GM23338 (cell line): ENCODE data around the gene WIF1. TPM values are rescaled to one million over a fixed set of nuclear protein-coding genes. Genes with fewer than 3 reads are reported as not detected.

ENCODE experiments used
- ATAC-seq: fragments of 200-7000 bp; cut with Tn5 transposase; 3 replicates; pipeline ENCODE4 v1.9.1; 2020
- DNase-seq: peaks from one replicate; pipeline ENCODE4 v3.0.0-alpha.2; 2015; ENCODE audit warnings: low spot score
- H2AFZ ChIP-seq: fragments of 200-600 bp; sonication (generic); 2 replicates; pipeline ENCODE4 v1.8.0; 2016; ENCODE audit warnings: antibody characterized with exemption, mild to moderate bottlenecking, moderate library complexity
- H3F3A ChIP-seq: fragments of 200-600 bp; sonication (generic); replicated peaks from 2 replicates; pipeline ENCODE4 v1.8.0; 2017; ENCODE audit warnings: antibody characterized with exemption, mixed run types, low read depth
- H3K27ac ChIP-seq: fragments of 200-600 bp; sonication (generic); 2 replicates; pipeline ENCODE4 v1.6.1; 2016; ENCODE audit warnings: low read depth
- H3K27me3 ChIP-seq: fragments of 200-600 bp; sonication (generic); 2 replicates; pipeline ENCODE4 v1.8.0; 2016; ENCODE audit warnings: mild to moderate bottlenecking, mixed run types, moderate library complexity; ENCODE audit not compliant: insufficient read depth
- H3K36me3 ChIP-seq: fragments of 200-600 bp; sonication (generic); 2 replicates; pipeline ENCODE4 v1.8.0; 2016; ENCODE audit warnings: mild to moderate bottlenecking; ENCODE audit not compliant: insufficient read depth
- H3K4me1 ChIP-seq: fragments of 200-600 bp; sonication (generic); 2 replicates; pipeline ENCODE4 v1.8.0; 2016; ENCODE audit warnings: mild to moderate bottlenecking, moderate library complexity; ENCODE audit not compliant: insufficient read depth
- H3K4me2 ChIP-seq: fragments of 200-600 bp; sonication (generic); 2 replicates; pipeline ENCODE4 v1.7.1; 2017; ENCODE audit warnings: mixed run types
- H3K4me3 ChIP-seq: fragments of 200-600 bp; sonication (generic); 2 replicates; pipeline ENCODE4 v1.6.1; 2016; ENCODE audit warnings: mixed run types
- H3K79me2 ChIP-seq: fragments of 200-600 bp; sonication (generic); replicated peaks from 2 replicates; pipeline ENCODE4 v1.8.0; 2017; ENCODE audit warnings: mild to moderate bottlenecking; ENCODE audit not compliant: insufficient read depth
- H3K9me2 ChIP-seq: fragments of 200-600 bp; sonication (generic); 2 replicates; pipeline ENCODE4 v1.8.0; 2017; ENCODE audit not compliant: insufficient read depth
- H4K20me1 ChIP-seq: fragments of 200-600 bp; sonication (generic); replicated peaks from 2 replicates; pipeline ENCODE4 v1.8.0; 2017; ENCODE audit warnings: mild to moderate bottlenecking; ENCODE audit not compliant: insufficient read depth
- H3K27ac Mint-ChIP-seq: 2 replicates; pipeline ENCODE4 v1.8.0; 2020; ENCODE audit warnings: inconsistent platforms, mild to moderate bottlenecking, moderate library complexity, mixed read lengths
- H3K27me3 Mint-ChIP-seq: 3 replicates; pipeline ENCODE4 v1.8.0; 2022; ENCODE audit warnings: low read depth, mild to moderate bottlenecking, moderate library complexity, mixed read lengths, inconsistent platforms; ENCODE audit not compliant: insufficient read depth, poor library complexity
- H3K36me3 Mint-ChIP-seq: 3 replicates; pipeline ENCODE4 v1.8.0; 2021; ENCODE audit warnings: low read depth, mild to moderate bottlenecking, inconsistent platforms, moderate library complexity, mixed read lengths
- H3K4me1 Mint-ChIP-seq: 3 replicates; pipeline ENCODE4 v1.8.0; 2020; ENCODE audit warnings: mild to moderate bottlenecking, inconsistent platforms, mixed read lengths
- H3K4me3 Mint-ChIP-seq: 3 replicates; pipeline ENCODE4 v1.8.0; 2021; ENCODE audit warnings: moderate library complexity, mild to moderate bottlenecking, inconsistent platforms, mixed read lengths
- H3K9me3 Mint-ChIP-seq: 3 replicates; pipeline ENCODE4 v1.8.0; 2020; ENCODE audit warnings: moderate library complexity, mild to moderate bottlenecking, inconsistent platforms, mixed read lengths
- CREB1 ChIP-seq: fragments of 250-450 bp; sonication (Bioruptor Pico); IDR thresholded peaks from 2 replicates; pipeline ENCODE4 v1.5.0; 2020; ENCODE audit warnings: low read depth, mild to moderate bottlenecking, moderate library complexity
- EZH2 ChIP-seq: fragments of 200-600 bp; sonication (generic); IDR thresholded peaks from one replicate; pipeline ENCODE4 v1.8.0; 2017; ENCODE audit warnings: antibody characterized with exemption, mild to moderate bottlenecking, low read depth; ENCODE audit not compliant: unreplicated experiment
- EZH2phosphoT487 ChIP-seq: fragments of 200-600 bp; sonication (generic); IDR thresholded peaks from one replicate; pipeline ENCODE4 v1.8.1; 2018; ENCODE audit warnings: antibody characterized with exemption; ENCODE audit not compliant: unreplicated experiment
- JUNB ChIP-seq: IDR thresholded peaks from one replicate; pipeline ENCODE4 v1.6.1; 2016; ENCODE audit warnings: antibody characterized with exemption; ENCODE audit not compliant: unreplicated experiment
- NANOG ChIP-seq: IDR thresholded peaks from 2 replicates; pipeline ENCODE4 v1.6.1; 2016; ENCODE audit warnings: antibody characterized with exemption, borderline replicate concordance
- POLR2AphosphoS5 ChIP-seq: IDR thresholded peaks from 2 replicates; pipeline ENCODE4 v1.6.1; 2016; ENCODE audit warnings: antibody characterized with exemption, low read depth
- STAT1 ChIP-seq: IDR thresholded peaks from one replicate; pipeline ENCODE4 v1.6.1; 2016; ENCODE audit warnings: antibody characterized with exemption; ENCODE audit not compliant: unreplicated experiment
- ZNF114 ChIP-seq: fragments of 250-450 bp; sonication (Bioruptor Pico); IDR thresholded peaks from 2 replicates; pipeline ENCODE4 v1.5.0; 2020; ENCODE audit warnings: mild to moderate bottlenecking, moderate library complexity
- ZNF331 ChIP-seq: fragments of 250-450 bp; sonication (Bioruptor Pico); IDR thresholded peaks from 2 replicates; pipeline ENCODE4 v1.5.0; 2020; ENCODE audit warnings: low read depth, mild to moderate bottlenecking, moderate library complexity
- polyA plus RNA-seq: library from polyadenylated mRNA; unstranded; fragments of >200 nt; fragmentation: Nextera tagmentation; extraction: Ambion mirVana; gene quantifications from 2 replicates; pipeline ENCODE4 v1.2.1, GENCODE V29; 2016
- total RNA-seq: library from RNA; depleted of rRNA; stranded (reverse); fragments of >200 nt; shearing (Covaris generic); gene quantifications from 2 replicates; pipeline ENCODE4 v1.2.3, GENCODE V29; 2014
- TF ChIP-seq, protein P1 (sequence below): fragments of 250-450 bp; sonication (Bioruptor Pico); IDR thresholded peaks from 2 replicates; pipeline ENCODE4 v1.5.0; 2020; ENCODE audit warnings: mild to moderate bottlenecking, moderate library complexity
- TF ChIP-seq, protein P2 (sequence below), 2 experiments: fragments of 200-600 bp in 1 of 2; sonication (generic) in 1 of 2; conservative IDR thresholded peaks; 2 replicates each; pipeline versions ENCODE4 v1.5.1 to v1.6.1; 2016 to 2017; ENCODE audit warnings: antibody characterized with exemption in 2 of 2, low read depth in 2 of 2, mild to moderate bottlenecking in 2 of 2, moderate library complexity in 1 of 2
- TF ChIP-seq, protein P3 (sequence below): IDR thresholded peaks from one replicate; pipeline ENCODE4 v1.6.1; 2018; ENCODE audit warnings: antibody characterized with exemption; ENCODE audit not compliant: unreplicated experiment
- TF ChIP-seq, protein P4 (sequence below): IDR thresholded peaks from 2 replicates; pipeline ENCODE4 v1.6.1; 2016; ENCODE audit warnings: antibody characterized with exemption

The WIF1 gene
- total and polyA plus RNA-seq, 2 experiments from 2014 or later, result 4.1 to 4.2 TPM

DNA sequence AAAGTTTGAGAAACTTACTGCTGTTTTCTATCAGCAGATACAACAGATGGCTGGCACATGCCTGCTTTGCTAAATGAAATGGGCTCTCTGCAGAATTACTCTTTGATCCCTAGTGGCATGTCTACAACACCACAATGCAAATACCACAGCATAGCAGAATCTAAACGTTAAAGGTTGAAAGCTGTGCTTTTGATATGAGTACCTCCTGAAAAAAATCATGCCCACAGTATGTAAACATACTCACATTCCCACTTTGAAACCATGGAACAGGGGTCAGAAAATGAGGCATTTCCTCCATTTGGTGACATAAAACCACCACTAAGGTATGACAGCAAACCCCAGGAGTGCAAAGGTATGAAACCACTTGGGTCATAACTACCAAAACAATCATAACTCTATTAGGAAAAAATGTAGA is 7.5 kb downstream of the WIF1 start:
- 0 out of 2 replicates have a peak, but pooled peaks cover 3% of the 10 kb centered on the region for H3K4me1 ChIP-seq
- no peaks in the 10 kb centered on the region for H3F3A ChIP-seq
- Mint-ChIP-seq H3K27me3 (no peaks in the 10 kb centered on the region), H3K36me3 (no peaks in the 10 kb centered on the region), H3K4me1 (no peaks in the 10 kb centered on the region), H3K27ac (no peak overlapping the region), H3K9me3 (no peaks in the 10 kb centered on the region), H3K4me3 (no peak overlapping the region)
- no peak overlapping the region for H3K4me3 ChIP-seq
- no peak overlapping the region for H3K4me2 ChIP-seq
- no peaks in the 10 kb centered on the region for H3K36me3 ChIP-seq
- no peak overlapping the region for H3K27ac ChIP-seq
- no peaks in the 10 kb centered on the region for H3K79me2 ChIP-seq
- TF ChIP-seq STAT1, result no peak
- no peak for TF ChIP-seq EZH2phosphoT487
- no peak for TF ChIP-seq EZH2
- TF ChIP-seq, protein P1, sequence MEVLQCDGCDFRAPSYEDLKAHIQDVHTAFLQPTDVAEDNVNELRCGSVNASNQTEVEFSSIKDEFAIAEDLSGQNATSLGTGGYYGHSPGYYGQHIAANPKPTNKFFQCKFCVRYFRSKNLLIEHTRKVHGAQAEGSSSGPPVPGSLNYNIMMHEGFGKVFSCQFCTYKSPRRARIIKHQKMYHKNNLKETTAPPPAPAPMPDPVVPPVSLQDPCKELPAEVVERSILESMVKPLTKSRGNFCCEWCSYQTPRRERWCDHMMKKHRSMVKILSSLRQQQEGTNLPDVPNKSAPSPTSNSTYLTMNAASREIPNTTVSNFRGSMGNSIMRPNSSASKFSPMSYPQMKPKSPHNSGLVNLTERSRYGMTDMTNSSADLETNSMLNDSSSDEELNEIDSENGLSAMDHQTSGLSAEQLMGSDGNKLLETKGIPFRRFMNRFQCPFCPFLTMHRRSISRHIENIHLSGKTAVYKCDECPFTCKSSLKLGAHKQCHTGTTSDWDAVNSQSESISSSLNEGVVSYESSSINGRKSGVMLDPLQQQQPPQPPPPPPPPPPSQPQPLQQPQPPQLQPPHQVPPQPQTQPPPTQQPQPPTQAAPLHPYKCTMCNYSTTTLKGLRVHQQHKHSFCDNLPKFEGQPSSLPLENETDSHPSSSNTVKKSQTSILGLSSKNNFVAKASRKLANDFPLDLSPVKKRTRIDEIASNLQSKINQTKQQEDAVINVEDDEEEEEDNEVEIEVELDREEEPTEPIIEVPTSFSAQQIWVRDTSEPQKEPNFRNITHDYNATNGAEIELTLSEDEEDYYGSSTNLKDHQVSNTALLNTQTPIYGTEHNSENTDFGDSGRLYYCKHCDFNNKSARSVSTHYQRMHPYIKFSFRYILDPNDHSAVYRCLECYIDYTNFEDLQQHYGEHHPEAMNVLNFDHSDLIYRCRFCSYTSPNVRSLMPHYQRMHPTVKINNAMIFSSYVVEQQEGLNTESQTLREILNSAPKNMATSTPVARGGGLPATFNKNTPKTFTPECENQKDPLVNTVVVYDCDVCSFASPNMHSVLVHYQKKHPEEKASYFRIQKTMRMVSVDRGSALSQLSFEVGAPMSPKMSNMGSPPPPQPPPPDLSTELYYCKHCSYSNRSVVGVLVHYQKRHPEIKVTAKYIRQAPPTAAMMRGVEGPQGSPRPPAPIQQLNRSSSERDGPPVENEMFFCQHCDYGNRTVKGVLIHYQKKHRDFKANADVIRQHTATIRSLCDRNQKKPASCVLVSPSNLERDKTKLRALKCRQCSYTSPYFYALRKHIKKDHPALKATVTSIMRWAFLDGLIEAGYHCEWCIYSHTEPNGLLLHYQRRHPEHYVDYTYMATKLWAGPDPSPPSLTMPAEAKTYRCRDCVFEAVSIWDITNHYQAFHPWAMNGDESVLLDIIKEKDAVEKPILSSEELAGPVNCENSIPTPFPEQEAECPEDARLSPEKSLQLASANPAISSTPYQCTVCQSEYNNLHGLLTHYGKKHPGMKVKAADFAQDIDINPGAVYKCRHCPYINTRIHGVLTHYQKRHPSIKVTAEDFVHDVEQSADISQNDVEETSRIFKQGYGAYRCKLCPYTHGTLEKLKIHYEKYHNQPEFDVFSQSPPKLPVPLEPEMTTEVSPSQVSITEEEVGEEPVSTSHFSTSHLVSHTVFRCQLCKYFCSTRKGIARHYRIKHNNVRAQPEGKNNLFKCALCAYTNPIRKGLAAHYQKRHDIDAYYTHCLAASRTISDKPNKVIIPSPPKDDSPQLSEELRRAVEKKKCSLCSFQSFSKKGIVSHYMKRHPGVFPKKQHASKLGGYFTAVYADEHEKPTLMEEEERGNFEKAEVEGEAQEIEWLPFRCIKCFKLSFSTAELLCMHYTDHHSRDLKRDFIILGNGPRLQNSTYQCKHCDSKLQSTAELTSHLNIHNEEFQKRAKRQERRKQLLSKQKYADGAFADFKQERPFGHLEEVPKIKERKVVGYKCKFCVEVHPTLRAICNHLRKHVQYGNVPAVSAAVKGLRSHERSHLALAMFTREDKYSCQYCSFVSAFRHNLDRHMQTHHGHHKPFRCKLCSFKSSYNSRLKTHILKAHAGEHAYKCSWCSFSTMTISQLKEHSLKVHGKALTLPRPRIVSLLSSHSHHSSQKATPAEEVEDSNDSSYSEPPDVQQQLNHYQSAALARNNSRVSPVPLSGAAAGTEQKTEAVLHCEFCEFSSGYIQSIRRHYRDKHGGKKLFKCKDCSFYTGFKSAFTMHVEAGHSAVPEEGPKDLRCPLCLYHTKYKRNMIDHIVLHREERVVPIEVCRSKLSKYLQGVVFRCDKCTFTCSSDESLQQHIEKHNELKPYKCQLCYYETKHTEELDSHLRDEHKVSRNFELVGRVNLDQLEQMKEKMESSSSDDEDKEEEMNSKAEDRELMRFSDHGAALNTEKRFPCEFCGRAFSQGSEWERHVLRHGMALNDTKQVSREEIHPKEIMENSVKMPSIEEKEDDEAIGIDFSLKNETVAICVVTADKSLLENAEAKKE (CRISPR knock-in tag), result no peak
- TF ChIP-seq ZNF331, result no peak
- TF ChIP-seq, protein P2, sequence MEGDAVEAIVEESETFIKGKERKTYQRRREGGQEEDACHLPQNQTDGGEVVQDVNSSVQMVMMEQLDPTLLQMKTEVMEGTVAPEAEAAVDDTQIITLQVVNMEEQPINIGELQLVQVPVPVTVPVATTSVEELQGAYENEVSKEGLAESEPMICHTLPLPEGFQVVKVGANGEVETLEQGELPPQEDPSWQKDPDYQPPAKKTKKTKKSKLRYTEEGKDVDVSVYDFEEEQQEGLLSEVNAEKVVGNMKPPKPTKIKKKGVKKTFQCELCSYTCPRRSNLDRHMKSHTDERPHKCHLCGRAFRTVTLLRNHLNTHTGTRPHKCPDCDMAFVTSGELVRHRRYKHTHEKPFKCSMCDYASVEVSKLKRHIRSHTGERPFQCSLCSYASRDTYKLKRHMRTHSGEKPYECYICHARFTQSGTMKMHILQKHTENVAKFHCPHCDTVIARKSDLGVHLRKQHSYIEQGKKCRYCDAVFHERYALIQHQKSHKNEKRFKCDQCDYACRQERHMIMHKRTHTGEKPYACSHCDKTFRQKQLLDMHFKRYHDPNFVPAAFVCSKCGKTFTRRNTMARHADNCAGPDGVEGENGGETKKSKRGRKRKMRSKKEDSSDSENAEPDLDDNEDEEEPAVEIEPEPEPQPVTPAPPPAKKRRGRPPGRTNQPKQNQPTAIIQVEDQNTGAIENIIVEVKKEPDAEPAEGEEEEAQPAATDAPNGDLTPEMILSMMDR (conservative IDR thresholded peaks at IDR 0.05; ENCODE audit: low read depth in 2 of 2), result no peak
- TF ChIP-seq, protein P3, sequence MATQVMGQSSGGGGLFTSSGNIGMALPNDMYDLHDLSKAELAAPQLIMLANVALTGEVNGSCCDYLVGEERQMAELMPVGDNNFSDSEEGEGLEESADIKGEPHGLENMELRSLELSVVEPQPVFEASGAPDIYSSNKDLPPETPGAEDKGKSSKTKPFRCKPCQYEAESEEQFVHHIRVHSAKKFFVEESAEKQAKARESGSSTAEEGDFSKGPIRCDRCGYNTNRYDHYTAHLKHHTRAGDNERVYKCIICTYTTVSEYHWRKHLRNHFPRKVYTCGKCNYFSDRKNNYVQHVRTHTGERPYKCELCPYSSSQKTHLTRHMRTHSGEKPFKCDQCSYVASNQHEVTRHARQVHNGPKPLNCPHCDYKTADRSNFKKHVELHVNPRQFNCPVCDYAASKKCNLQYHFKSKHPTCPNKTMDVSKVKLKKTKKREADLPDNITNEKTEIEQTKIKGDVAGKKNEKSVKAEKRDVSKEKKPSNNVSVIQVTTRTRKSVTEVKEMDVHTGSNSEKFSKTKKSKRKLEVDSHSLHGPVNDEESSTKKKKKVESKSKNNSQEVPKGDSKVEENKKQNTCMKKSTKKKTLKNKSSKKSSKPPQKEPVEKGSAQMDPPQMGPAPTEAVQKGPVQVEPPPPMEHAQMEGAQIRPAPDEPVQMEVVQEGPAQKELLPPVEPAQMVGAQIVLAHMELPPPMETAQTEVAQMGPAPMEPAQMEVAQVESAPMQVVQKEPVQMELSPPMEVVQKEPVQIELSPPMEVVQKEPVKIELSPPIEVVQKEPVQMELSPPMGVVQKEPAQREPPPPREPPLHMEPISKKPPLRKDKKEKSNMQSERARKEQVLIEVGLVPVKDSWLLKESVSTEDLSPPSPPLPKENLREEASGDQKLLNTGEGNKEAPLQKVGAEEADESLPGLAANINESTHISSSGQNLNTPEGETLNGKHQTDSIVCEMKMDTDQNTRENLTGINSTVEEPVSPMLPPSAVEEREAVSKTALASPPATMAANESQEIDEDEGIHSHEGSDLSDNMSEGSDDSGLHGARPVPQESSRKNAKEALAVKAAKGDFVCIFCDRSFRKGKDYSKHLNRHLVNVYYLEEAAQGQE, result no peak
- no peak for TF ChIP-seq JUNB
- TF ChIP-seq POLR2AphosphoS5, result no peak
- no peak for TF ChIP-seq NANOG
- TF ChIP-seq, protein P4, sequence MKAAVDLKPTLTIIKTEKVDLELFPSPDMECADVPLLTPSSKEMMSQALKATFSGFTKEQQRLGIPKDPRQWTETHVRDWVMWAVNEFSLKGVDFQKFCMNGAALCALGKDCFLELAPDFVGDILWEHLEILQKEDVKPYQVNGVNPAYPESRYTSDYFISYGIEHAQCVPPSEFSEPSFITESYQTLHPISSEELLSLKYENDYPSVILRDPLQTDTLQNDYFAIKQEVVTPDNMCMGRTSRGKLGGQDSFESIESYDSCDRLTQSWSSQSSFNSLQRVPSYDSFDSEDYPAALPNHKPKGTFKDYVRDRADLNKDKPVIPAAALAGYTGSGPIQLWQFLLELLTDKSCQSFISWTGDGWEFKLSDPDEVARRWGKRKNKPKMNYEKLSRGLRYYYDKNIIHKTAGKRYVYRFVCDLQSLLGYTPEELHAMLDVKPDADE, result no peak
- TF ChIP-seq CREB1, result no peak
- TF ChIP-seq ZNF114 (CRISPR knock-in tag), result no peak
- no peaks in the 10 kb centered on the region for H3K9me2 ChIP-seq
- no peaks in the 10 kb centered on the region for H4K20me1 ChIP-seq
- H2AFZ ChIP-seq, result no peak overlapping the region
- H3K27me3 ChIP-seq, result no peaks in the 10 kb centered on the region
- ATAC-seq, result no peak
- no peak for DNase-seq
